Osteoblast (primary cell): ENCODE data around the gene TBCB. TPM values are rescaled to one million over a fixed set of nuclear protein-coding genes. Genes with fewer than 3 reads are reported as not detected.
A peak's percentile ranks its signal among the peaks of the same experiment; 100 is the strongest.

Source experiments
- DNase-seq: peaks from one replicate; pipeline ENCODE4 v3.0.0; 2011; ENCODE audit warnings: low spot score, mixed read lengths; ENCODE audit not compliant: insufficient read length; ENCODE audit errors: missing footprints
- H2AFZ ChIP-seq: 2 replicates; pipeline ENCODE4 v1.6.0; 2011; ENCODE audit warnings: mild to moderate bottlenecking, low read length
- H3K27ac ChIP-seq: 2 replicates; pipeline ENCODE4 v1.5.1; 2011; ENCODE audit warnings: mild to moderate bottlenecking, low read depth, low read length, moderate library complexity
- H3K27me3 ChIP-seq: 2 replicates; pipeline ENCODE4 v1.6.0; 2012; ENCODE audit warnings: mild to moderate bottlenecking, control low read depth, inconsistent platforms, low read length, moderate library complexity; ENCODE audit not compliant: insufficient read depth
- H3K36me3 ChIP-seq: 2 replicates; pipeline ENCODE4 v1.5.1; 2011; ENCODE audit warnings: mild to moderate bottlenecking, low read length, control low read depth, moderate library complexity; ENCODE audit not compliant: insufficient read depth
- H3K4me1 ChIP-seq: 2 replicates; pipeline ENCODE4 v1.5.1; 2011; ENCODE audit warnings: mild to moderate bottlenecking, low read length, control low read depth, moderate library complexity; ENCODE audit not compliant: insufficient read depth
- H3K4me2 ChIP-seq: 2 replicates; pipeline ENCODE4 v1.6.0; 2011; ENCODE audit warnings: mild to moderate bottlenecking, low read length; ENCODE audit not compliant: insufficient read depth
- H3K4me3 ChIP-seq: fragments of 200-600 bp; sonication (generic); 3 replicates; pipeline ENCODE4 v1.5.1; 2012; ENCODE audit warnings: mild to moderate bottlenecking, low read length, inconsistent platforms; ENCODE audit not compliant: insufficient read depth
- H3K79me2 ChIP-seq: 2 replicates; pipeline ENCODE4 v1.6.0; 2012; ENCODE audit warnings: mild to moderate bottlenecking, low read length, control low read depth, inconsistent platforms; ENCODE audit not compliant: insufficient read depth
- H3K9me3 ChIP-seq: 2 replicates; pipeline ENCODE4 v1.5.1; 2011; ENCODE audit warnings: low read depth, low read length, control low read depth
- H4K20me1 ChIP-seq: 2 replicates; pipeline ENCODE4 v1.6.0; 2012; ENCODE audit warnings: mild to moderate bottlenecking, low read length, control low read depth; ENCODE audit not compliant: insufficient read depth
- CTCF ChIP-seq: IDR thresholded peaks from 2 replicates; pipeline ENCODE4 v1.5.1; 2011; ENCODE audit warnings: mild to moderate bottlenecking, low read depth, low read length, moderate library complexity; ENCODE audit errors: extremely low read depth
- total RNA-seq: library from RNA; depleted of rRNA; stranded (reverse); fragments of >200 nt; gene quantifications from 2 replicates; pipeline ENCODE4 v1.2.3, GENCODE V29; 2012

Gene TBCB
- total RNA-seq, 1 donor: 136 TPM

GRCh38 chr19:36089847-36090246 is 25.4 kb upstream of the TBCB start:
- Histone ChIP-seq H3K27me3 (no peaks in the 10 kb centered on the region), H3K4me2 (no peak overlapping the region), H4K20me1 (no peaks in the 10 kb centered on the region), H3K4me3 (no peak overlapping the region), H3K4me1 (no peaks in the 10 kb centered on the region), H3K79me2 (no peaks in the 10 kb centered on the region), H3K27ac (no peak overlapping the region), H3K9me3 (no peaks in the 10 kb centered on the region), H3K36me3 (peaks cover 33% of the 10 kb centered on the region), H2AFZ (no peak overlapping the region)
- no peak for TF ChIP-seq CTCF
- DNase-seq: no peak

- H2AFZ ChIP-seq: no peak overlapping the region
- DNase-seq: peak; percentile 64
- H4K20me1 ChIP-seq: no peaks in the 10 kb centered on the region
- H3K27ac ChIP-seq: no peak overlapping the region
- no peaks in the 10 kb centered on the region for H3K27me3 ChIP-seq
- no peaks in the 10 kb centered on the region for H3K9me3 ChIP-seq
- no peak overlapping the region for H3K4me3 ChIP-seq
- H3K4me1 ChIP-seq: no peaks in the 10 kb centered on the region
- no peaks in the 10 kb centered on the region for H3K79me2 ChIP-seq
- H3K4me2 ChIP-seq: no peak overlapping the region
- no peak for TF ChIP-seq CTCF
- peaks cover 29% of the 10 kb centered on the region for H3K36me3 ChIP-seq
Observed at GRCh38 chr19:36090910-36091695, 24.2 kb upstream of the TBCB start.

- peaks cover 30% of the 10 kb centered on the region for H3K36me3 ChIP-seq
Observed at GRCh38 chr19:36092566-36092965, 22.7 kb upstream of the TBCB start.

More at GRCh38 chr19:36092566-36092965, 22.7 kb upstream of the TBCB start:
- H3K4me2 ChIP-seq: no peak overlapping the region
- H4K20me1 ChIP-seq: no peaks in the 10 kb centered on the region
- H3K4me1 ChIP-seq: no peaks in the 10 kb centered on the region
- no peaks in the 10 kb centered on the region for H3K27me3 ChIP-seq
- TF ChIP-seq CTCF: no peak
- no peaks in the 10 kb centered on the region for H3K79me2 ChIP-seq
- DNase-seq: no peak
- no peak overlapping the region for H3K27ac ChIP-seq
- no peak overlapping the region for H2AFZ ChIP-seq
- no peaks in the 10 kb centered on the region for H3K9me3 ChIP-seq
- no peak overlapping the region for H3K4me3 ChIP-seq
